Ovary (tissue), 3 donors: ENCODE data around the gene TNFRSF11A.

ENCODE experiments used
- EP300 ChIP-seq: sonication (generic); formaldehyde crosslinking; IDR thresholded peaks from one replicate; pipeline ENCODE4 v1.6.1; 2017; ENCODE audit warnings: antibody characterized with exemption
- TF ChIP-seq, protein P1 (sequence below), 3 donors: fragments of 450-650 bp in 2 of 3; fragments of 200-600 bp in 1 of 3; IDR thresholded peaks; one replicate each; pipeline versions ENCODE4 v1.5.1 to v1.8.0; 2016 to 2022; ENCODE audit warnings: antibody characterized with exemption in 3 of 3, mild to moderate bottlenecking in 1 of 3
- donor health status: DM: no; HTN: no; CAD: no.

GRCh38 chr18:62326646-62327348 is 1.7 kb downstream of the TNFRSF11A start:
- TF ChIP-seq EP300, result no peak
- TF ChIP-seq, protein P1, sequence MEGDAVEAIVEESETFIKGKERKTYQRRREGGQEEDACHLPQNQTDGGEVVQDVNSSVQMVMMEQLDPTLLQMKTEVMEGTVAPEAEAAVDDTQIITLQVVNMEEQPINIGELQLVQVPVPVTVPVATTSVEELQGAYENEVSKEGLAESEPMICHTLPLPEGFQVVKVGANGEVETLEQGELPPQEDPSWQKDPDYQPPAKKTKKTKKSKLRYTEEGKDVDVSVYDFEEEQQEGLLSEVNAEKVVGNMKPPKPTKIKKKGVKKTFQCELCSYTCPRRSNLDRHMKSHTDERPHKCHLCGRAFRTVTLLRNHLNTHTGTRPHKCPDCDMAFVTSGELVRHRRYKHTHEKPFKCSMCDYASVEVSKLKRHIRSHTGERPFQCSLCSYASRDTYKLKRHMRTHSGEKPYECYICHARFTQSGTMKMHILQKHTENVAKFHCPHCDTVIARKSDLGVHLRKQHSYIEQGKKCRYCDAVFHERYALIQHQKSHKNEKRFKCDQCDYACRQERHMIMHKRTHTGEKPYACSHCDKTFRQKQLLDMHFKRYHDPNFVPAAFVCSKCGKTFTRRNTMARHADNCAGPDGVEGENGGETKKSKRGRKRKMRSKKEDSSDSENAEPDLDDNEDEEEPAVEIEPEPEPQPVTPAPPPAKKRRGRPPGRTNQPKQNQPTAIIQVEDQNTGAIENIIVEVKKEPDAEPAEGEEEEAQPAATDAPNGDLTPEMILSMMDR (IDR thresholded peaks at IDR 0.05), result no peak
